Fibroblast of lung (primary cell): Measurements from ENCODE around the gene INCENP. TPM values are rescaled to one million over a fixed set of nuclear protein-coding genes. Genes with fewer than 3 reads are reported as not detected.

Experiments used
- DNase-seq, 2 donors: peaks; one replicate each; pipeline versions ENCODE4 v3.0.0 to v3.0.0-alpha.2; 2010; ENCODE audit warnings: low read depth in 2 of 2
- H2AFZ ChIP-seq: 2 replicates; pipeline ENCODE4 v1.5.1; 2012; ENCODE audit warnings: low read length, control low read depth, inconsistent platforms
- H3K27ac ChIP-seq: 2 replicates; pipeline ENCODE4 v1.5.1; 2011; ENCODE audit warnings: low read length, control low read depth; ENCODE audit not compliant: insufficient read depth
- H3K27me3 ChIP-seq: 2 replicates; pipeline ENCODE4 v1.5.1; 2011; ENCODE audit warnings: mild to moderate bottlenecking, low read length; ENCODE audit not compliant: control insufficient read depth, insufficient read depth
- H3K36me3 ChIP-seq: 2 replicates; pipeline ENCODE4 v1.5.1; 2011; ENCODE audit warnings: low read length; ENCODE audit not compliant: control insufficient read depth, insufficient read depth
- H3K4me1 ChIP-seq: 2 replicates; pipeline ENCODE4 v1.5.1; 2011; ENCODE audit warnings: low read length; ENCODE audit not compliant: control insufficient read depth, insufficient read depth; ENCODE audit errors: extremely low read depth
- H3K4me2 ChIP-seq: 2 replicates; pipeline ENCODE4 v1.5.1; 2011; ENCODE audit warnings: low read length, control low read depth; ENCODE audit not compliant: insufficient read depth; ENCODE audit errors: extremely low read depth
- H3K4me3 ChIP-seq, 4 experiments: fragments of 200-600 bp in 1 of 4; sonication (generic) in 1 of 4; replicated peaks in 1 of 4; 2 replicates each; pipeline ENCODE4 v1.5.1; 2011 to 2016; ENCODE audit warnings: low read length in 4 of 4, low read depth in 3 of 4, mild to moderate bottlenecking in 3 of 4, control low read depth in 2 of 4, inconsistent platforms in 1 of 4, mixed read lengths in 1 of 4; ENCODE audit not compliant: insufficient read depth in 1 of 4; ENCODE audit errors: control extremely low read depth in 1 of 4
- H3K79me2 ChIP-seq: 2 replicates; pipeline ENCODE4 v1.5.1; 2012; ENCODE audit warnings: mild to moderate bottlenecking, low read length, inconsistent platforms; ENCODE audit not compliant: control insufficient read depth, insufficient read depth
- H3K9ac ChIP-seq: 2 replicates; pipeline ENCODE4 v1.5.1; 2011; ENCODE audit warnings: mild to moderate bottlenecking, low read length, control low read depth; ENCODE audit not compliant: insufficient read depth
- H3K9me3 ChIP-seq: 2 replicates; pipeline ENCODE4 v1.5.1; 2012; ENCODE audit warnings: low read depth, low read length; ENCODE audit not compliant: control insufficient read depth, insufficient read depth
- H4K20me1 ChIP-seq: 2 replicates; pipeline ENCODE4 v1.5.1; 2011; ENCODE audit warnings: low read length; ENCODE audit not compliant: control insufficient read depth, insufficient read depth; ENCODE audit errors: extremely low read depth
- EZH2 ChIP-seq: IDR thresholded peaks from 2 replicates; pipeline ENCODE4 v1.5.1; 2012; ENCODE audit warnings: low read length, control low read depth, mild to moderate bottlenecking; ENCODE audit errors: missing control alignments
- polyA plus RNA-seq, 2 donors: library from polyadenylated mRNA; depleted of rRNA in 1 of 2; stranded (reverse) in 1 of 2; unstranded in 1 of 2; fragments of >200 nt; gene quantifications; 2 replicates each; pipeline ENCODE4 v1.2.1, GENCODE V29; 2011 to 2012; ENCODE audit warnings: missing spikeins in 1 of 2
- total RNA-seq: library from RNA; depleted of rRNA; stranded (reverse); fragments of >200 nt; gene quantifications from 2 replicates; pipeline ENCODE4 v1.2.1, GENCODE V29; 2014
- TF ChIP-seq, protein P1 (sequence below), 2 donors: IDR thresholded peaks in 1 of 2; conservative IDR thresholded peaks in 1 of 2; 1 replicate in 1 of 2; 2 replicates in 1 of 2; pipeline ENCODE4 v1.5.1; 2011 to 2012; ENCODE audit warnings: low read length in 2 of 2, control low read depth in 1 of 2, inconsistent platforms in 1 of 2, low read depth in 1 of 2, mild to moderate bottlenecking in 1 of 2

The INCENP gene
- total and polyA plus RNA-seq, 2 donors (not counting 1 experiment from before 2014, with no cell fraction given), result 6.6 to 12.7 TPM

DNA sequence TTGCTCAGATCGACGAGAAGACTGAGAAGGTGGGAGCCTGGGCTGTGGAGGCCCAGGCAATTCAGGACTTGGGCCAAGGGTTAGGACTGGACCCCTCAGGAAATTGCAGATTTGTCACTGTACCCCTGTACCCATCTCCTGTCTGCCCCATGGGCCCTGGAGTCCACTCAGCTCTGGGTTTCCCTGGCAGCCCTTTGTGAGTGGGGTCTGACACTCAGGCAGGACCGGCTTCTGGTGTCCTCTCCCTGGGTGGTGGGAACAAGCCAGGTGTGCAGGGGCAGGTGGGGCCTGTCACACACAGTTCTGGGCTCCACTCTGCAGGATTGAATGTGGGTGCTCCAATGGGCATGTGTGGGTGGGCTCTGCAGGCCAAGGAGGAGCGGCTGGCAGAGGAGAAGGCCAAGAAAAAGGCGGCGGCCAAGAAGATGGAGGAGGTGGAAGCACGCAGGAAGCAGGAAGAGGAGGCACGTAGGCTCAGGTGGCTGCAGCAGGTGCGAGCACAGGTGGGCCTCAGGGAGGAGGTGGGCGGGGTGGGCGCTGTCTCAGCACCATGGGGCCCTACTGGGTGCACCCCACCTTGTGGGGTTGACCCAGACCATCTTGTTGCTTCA is 21.6 kb downstream of the INCENP start:
- Histone ChIP-seq H3K9ac (no peak overlapping the region), H3K36me3 (peaks cover 28% of the 10 kb centered on the region), H3K9me3 (no peaks in the 10 kb centered on the region)

DNA sequence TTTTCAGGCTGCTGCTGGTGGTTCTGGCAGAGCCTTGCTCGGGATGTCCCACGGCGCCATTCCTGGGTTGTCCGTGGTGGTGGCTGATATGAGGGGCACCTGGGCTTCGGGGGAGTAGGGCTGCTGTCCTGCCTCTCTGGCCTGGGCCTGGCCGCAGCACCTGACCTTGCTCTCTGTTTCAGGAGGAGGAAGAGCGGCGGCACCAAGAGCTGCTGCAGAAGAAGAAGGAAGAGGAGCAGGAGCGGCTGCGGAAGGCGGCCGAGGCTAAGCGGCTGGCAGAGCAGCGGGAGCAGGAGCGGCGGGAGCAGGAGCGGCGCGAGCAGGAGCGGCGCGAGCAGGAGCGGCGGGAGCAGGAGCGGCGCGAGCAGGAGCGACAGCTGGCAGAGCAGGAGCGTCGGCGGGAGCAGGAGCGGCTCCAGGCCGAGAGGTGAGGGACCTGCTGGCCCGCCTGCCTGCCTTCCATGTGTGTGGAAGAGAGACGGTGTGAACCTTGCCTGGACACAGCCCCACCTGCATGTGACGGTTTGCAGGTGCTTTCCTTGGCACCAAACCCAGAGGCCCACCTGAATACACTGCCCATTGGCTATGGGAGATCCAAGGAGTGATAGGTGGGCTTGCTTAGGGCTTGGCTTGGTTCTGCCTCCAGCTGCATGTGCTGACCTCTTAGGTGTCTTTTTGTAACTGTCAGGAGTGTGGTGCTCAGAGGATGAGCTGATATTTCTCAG is 22.8 kb downstream of the INCENP start:
- DNase-seq, result no peak
- no peaks in the 10 kb centered on the region for H4K20me1 ChIP-seq
- H3K4me1 ChIP-seq, result no peaks in the 10 kb centered on the region
- no peak overlapping the region for H3K27ac ChIP-seq
- TF ChIP-seq, protein P1, sequence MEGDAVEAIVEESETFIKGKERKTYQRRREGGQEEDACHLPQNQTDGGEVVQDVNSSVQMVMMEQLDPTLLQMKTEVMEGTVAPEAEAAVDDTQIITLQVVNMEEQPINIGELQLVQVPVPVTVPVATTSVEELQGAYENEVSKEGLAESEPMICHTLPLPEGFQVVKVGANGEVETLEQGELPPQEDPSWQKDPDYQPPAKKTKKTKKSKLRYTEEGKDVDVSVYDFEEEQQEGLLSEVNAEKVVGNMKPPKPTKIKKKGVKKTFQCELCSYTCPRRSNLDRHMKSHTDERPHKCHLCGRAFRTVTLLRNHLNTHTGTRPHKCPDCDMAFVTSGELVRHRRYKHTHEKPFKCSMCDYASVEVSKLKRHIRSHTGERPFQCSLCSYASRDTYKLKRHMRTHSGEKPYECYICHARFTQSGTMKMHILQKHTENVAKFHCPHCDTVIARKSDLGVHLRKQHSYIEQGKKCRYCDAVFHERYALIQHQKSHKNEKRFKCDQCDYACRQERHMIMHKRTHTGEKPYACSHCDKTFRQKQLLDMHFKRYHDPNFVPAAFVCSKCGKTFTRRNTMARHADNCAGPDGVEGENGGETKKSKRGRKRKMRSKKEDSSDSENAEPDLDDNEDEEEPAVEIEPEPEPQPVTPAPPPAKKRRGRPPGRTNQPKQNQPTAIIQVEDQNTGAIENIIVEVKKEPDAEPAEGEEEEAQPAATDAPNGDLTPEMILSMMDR (conservative IDR thresholded peaks at IDR 0.05 in 1 of 2, IDR thresholded peaks at IDR 0.05 in 1 of 2; ENCODE audit: low read depth in 1 of 2, low read length in 2 of 2), result no peak
- no peak for TF ChIP-seq EZH2
- no peaks in the 10 kb centered on the region for H3K9me3 ChIP-seq
- peaks cover 31% of the 10 kb centered on the region for H3K36me3 ChIP-seq
- H2AFZ ChIP-seq, result no peak overlapping the region
- H3K4me3 ChIP-seq, result no peak overlapping the region
- no peaks in the 10 kb centered on the region for H3K79me2 ChIP-seq
- H3K27me3 ChIP-seq, result no peaks in the 10 kb centered on the region
- no peak overlapping the region for H3K4me2 ChIP-seq
- no peak overlapping the region for H3K9ac ChIP-seq

More for the DNA sequence above, 21.6 kb downstream of the INCENP start:
- no peak for TF ChIP-seq EZH2
- TF ChIP-seq, protein P1 (conservative IDR thresholded peaks at IDR 0.05 in 1 of 2, IDR thresholded peaks at IDR 0.05 in 1 of 2; ENCODE audit: low read depth in 1 of 2, low read length in 2 of 2), result no peak
- Histone ChIP-seq H2AFZ (no peak overlapping the region), H3K4me1 (no peaks in the 10 kb centered on the region), H4K20me1 (no peaks in the 10 kb centered on the region), H3K79me2 (no peaks in the 10 kb centered on the region), H3K4me2 (no peak overlapping the region), H3K4me3 (no peak overlapping the region), H3K27me3 (no peaks in the 10 kb centered on the region), H3K27ac (no peak overlapping the region)
- DNase-seq, result no peak

DNA sequence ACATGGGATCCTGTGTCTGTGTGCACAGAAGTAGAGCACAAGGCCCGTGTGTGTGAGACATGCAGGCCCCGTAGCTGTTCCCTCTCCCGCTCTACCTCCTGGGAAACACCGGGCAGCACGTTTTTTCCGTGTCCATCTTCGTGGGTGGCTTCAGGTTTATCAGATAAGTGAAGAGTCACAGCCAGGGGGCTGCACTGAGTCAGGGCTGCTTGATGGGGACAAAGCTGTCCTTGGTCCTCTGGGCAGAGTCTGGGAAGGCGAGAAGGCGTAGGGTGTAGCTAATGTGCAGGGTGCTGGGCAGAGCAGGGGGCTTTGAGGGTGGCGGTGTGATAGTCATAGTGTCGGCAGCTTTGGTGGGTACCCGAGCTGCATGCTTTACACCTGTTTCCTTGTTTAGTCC is 23.7 kb downstream of the INCENP start:
- no peak overlapping the region for H3K4me2 ChIP-seq
- no peak overlapping the region for H3K4me3 ChIP-seq
- no peak overlapping the region for H3K27ac ChIP-seq
- no peaks in the 10 kb centered on the region for H3K79me2 ChIP-seq
- no peaks in the 10 kb centered on the region for H3K9me3 ChIP-seq
- TF ChIP-seq, protein P1 (conservative IDR thresholded peaks at IDR 0.05 in 1 of 2, IDR thresholded peaks at IDR 0.05 in 1 of 2; ENCODE audit: low read depth in 1 of 2, low read length in 2 of 2), result no peak
- no peak for TF ChIP-seq EZH2
- no peaks in the 10 kb centered on the region for H3K27me3 ChIP-seq
- no peak for DNase-seq
- H3K36me3 ChIP-seq, result peaks cover 30% of the 10 kb centered on the region
- no peak overlapping the region for H2AFZ ChIP-seq
- H3K4me1 ChIP-seq, result no peaks in the 10 kb centered on the region
- H3K9ac ChIP-seq, result no peak overlapping the region
- H4K20me1 ChIP-seq, result no peaks in the 10 kb centered on the region
